AG09309 (cell line): ENCODE data around the gene GRIN3A.

Source experiments
- DNase-seq: peaks from one replicate; pipeline ENCODE4 v3.0.0-alpha.2; 2010; ENCODE audit warnings: low read depth
- H3K4me3 ChIP-seq: 2 replicates; pipeline ENCODE4 v1.5.1; 2011; ENCODE audit warnings: mild to moderate bottlenecking, low read depth, low read length, moderate library complexity; ENCODE audit not compliant: control insufficient read depth
- TF ChIP-seq, protein P1 (sequence below): IDR thresholded peaks from 2 replicates; pipeline ENCODE4 v1.5.1; 2011; ENCODE audit warnings: mild to moderate bottlenecking, low read depth, low read length, inconsistent platforms; ENCODE audit not compliant: insufficient read depth, control insufficient read depth; ENCODE audit errors: missing control alignments

The GRIN3A gene

DNA sequence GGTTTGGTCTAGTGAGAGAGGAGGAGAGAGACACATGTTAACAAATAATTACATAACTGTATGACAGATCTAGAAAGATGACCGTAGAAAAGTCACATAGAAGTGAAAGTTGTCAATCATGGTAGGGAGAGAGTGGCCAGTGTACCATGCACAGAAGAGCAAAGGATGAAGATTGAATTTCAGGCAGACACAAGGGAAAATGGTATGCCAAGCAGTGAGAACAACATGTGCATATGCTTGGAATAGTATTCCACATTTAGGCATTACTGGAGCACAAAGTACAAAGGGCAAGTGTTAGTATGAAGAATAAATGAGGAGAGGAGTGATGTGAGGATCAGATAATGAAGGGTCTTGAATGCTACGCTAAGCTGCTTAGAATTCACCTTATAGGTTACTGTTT is 20.3 kb downstream of the GRIN3A start:
- H3K4me3 ChIP-seq = no peak overlapping the region
- TF ChIP-seq, protein P1, sequence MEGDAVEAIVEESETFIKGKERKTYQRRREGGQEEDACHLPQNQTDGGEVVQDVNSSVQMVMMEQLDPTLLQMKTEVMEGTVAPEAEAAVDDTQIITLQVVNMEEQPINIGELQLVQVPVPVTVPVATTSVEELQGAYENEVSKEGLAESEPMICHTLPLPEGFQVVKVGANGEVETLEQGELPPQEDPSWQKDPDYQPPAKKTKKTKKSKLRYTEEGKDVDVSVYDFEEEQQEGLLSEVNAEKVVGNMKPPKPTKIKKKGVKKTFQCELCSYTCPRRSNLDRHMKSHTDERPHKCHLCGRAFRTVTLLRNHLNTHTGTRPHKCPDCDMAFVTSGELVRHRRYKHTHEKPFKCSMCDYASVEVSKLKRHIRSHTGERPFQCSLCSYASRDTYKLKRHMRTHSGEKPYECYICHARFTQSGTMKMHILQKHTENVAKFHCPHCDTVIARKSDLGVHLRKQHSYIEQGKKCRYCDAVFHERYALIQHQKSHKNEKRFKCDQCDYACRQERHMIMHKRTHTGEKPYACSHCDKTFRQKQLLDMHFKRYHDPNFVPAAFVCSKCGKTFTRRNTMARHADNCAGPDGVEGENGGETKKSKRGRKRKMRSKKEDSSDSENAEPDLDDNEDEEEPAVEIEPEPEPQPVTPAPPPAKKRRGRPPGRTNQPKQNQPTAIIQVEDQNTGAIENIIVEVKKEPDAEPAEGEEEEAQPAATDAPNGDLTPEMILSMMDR = no peak
- DNase-seq = no peak

DNA sequence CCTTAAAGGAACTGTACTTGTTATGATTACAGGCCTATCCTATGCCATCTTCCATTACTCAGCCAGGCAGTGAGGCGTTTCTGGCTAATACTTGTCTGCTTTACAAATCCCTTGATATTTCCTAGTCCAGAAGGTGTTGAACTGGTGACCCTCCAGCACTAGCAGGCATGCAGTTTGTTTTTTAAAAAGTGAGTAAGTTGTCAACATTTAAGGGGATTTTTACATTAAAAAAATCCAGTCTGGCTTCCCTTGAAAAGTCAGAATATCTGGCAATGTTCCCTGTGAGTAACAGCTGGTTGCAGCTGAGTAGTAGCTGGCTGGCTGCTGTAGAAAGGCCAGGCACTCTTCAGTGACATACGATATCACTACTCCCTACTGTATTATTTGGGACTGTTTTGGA is 21.8 kb downstream of the GRIN3A start:
- H3K4me3 ChIP-seq = no peak overlapping the region
- TF ChIP-seq, protein P1 = no peak
- DNase-seq = no peak

DNA sequence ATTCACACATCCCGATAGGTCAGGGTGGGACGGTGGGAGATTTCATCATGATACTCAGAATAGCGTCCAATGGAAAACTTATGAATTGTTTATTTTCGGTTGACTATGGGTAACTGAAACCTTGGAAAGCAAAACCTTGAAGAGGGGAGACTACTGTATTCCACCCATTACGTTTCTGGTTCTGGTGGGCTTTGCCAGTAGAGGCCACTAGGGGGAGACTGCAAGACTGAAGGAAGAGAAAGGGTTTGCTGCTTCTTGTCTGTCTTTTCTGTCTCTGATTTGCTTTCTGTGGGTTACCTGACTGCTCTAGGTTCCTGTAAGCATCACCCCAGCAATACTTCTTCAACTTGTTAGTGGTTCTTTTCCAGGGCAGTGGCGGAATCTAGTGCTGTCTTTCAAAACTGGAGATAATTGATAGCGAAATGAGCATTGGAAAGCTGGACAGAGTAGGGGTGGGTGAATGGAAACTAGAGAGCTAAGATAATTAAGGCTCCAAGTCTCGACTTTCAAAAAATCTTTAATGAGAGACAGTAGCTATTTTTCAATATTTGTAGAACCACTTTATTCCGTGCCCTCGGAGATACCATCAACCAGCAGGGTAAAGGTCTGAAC is 27.0 kb downstream of the GRIN3A start:
- DNase-seq = no peak
- no peak overlapping the region for H3K4me3 ChIP-seq
- TF ChIP-seq, protein P1 = peak; percentile 53

DNA sequence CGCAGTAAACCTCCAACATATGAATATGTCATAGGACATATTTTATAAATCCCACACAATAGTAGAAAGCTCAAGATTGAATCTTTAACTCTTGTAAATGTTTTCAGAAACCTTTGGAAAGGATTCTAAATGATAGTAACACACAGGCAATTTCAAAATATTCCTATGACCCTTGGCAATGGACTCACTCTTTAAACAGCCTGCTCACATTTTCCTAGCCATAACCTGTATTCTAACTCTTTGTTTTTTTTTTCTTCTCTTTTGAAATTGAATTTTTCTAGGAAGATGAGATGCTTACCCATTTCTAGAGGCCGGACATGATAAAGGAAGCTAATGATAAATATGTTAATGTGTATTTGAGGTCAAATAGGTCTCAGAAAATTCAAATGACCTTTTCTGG is 29.6 kb downstream of the GRIN3A start:
- H3K4me3 ChIP-seq = no peak overlapping the region
- no peak for DNase-seq
- TF ChIP-seq, protein P1 = no peak

DNA sequence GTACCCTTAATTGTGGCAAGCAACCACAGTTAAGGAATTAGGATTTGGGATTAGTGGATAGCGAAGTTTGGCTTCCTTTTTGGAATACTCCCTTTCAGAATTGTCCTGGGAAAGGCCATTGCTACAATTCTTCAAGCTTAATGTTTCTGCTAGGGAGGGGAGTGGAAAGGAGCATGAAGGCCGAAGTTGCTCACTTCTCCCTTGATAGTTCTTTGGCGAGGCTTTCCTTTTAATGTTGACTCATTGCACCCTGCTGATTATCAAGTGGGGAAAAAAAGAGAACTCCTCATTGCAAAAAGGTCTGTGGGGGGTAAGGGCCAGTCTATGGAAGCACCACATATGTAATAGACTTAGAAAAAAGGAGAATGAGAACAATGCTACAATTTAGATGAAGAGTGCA is 30.7 kb downstream of the GRIN3A start:
- TF ChIP-seq, protein P1 = no peak
- DNase-seq = no peak
- H3K4me3 ChIP-seq = no peak overlapping the region

DNA sequence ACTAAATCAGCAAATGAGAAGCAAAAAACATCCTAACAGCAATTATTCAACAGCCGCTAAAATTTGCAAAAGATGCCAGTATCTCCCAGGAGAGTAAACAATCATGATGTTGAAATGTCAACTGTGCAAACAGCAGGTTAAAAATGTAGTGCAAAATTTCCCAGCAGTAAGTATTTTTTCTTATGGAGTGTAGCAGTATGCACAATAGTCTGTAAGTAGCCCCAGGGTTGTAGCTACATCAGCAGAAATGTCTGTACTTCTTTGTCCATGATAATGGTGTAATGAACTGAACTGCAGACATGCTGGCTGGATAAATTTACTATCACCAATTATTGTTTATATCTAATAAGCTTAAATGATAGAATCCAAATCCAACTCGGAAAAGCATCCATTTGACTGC is 31.4 kb downstream of the GRIN3A start:
- TF ChIP-seq, protein P1 = no peak
- no peak for DNase-seq
- no peak overlapping the region for H3K4me3 ChIP-seq
